ENCODE data around the gene BBS2.

Gene BBS2

DNA sequence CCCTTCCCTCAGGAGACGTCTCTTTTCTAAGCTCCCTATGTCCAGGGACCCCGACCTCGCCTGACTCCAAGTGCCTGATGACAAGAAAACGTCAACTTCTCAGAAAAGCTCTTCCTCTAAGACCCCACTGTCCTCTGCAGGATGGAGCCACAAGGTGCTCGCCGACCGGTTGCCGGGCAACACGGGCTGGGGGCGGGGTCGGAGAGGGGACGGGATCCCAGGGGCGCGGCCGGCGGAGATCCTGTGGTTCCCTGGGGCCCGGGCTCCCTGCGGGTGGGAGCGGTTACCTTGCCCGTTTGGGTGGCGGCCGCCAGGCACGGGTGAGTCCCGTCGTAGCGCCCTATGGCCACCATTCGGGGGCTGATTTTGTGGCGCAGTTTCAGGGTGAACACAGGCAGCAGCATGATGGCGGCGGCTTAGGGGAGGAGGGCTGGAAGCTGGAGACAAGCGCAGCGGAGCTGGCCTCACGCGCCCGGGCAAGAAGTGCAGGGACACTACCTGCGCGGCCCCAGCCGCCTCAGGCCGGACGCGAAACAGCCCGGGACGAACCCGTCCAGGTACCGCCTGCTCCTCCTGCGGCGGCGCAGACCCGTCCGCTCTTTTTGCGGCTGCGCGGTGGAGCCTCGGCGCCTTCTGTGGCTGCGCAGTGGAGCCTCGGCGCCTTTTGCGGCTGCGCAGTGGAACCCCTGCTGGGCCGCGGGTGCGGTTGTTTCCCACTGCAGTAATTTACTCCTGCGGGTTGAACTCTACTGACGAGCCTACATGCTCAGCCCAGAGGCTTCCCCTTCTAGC, at the start of gene BBS2:
Gene BBS2, minus strand, starts transcription at position 566 of the 792 bp plus-strand sequence. Its CDS starts 162 bp downstream, at position 404.
- DNase-seq = peak; percentile 91

GRCh38 chr16:56564793-56565477, 45.1 kb upstream of the BBS2 start, which contains the start of gene MT4:
Gene MT4, plus strand, starts transcription at chr16:56565073. Its CDS starts 56 bp downstream, at chr16:56565129.
- DNase-seq = no peak

DNA sequence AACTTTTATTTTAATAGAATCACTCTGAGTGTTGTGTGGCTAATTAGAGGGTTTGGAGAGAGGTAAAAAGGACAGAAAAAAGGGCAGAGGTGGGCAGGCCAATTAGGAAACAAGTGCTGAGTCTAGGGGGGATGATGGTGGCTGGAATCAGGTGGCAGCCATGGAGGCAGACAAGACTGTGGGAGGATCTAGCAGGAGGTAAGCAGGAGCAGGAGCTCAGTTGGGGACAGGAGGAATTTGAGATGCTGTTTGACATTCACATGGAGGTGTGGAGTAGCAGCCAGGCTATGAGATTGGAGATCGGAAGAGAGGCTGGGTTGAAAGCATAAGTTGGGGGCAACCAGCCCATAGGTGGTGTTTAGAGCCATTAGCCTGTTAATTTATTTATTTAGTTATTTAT, 41.3 kb upstream of the BBS2 start:
- no peak for DNase-seq

GRCh38 chr16:56560447-56560846, 40.6 kb upstream of the BBS2 start:
- DNase-seq = no peak

DNA sequence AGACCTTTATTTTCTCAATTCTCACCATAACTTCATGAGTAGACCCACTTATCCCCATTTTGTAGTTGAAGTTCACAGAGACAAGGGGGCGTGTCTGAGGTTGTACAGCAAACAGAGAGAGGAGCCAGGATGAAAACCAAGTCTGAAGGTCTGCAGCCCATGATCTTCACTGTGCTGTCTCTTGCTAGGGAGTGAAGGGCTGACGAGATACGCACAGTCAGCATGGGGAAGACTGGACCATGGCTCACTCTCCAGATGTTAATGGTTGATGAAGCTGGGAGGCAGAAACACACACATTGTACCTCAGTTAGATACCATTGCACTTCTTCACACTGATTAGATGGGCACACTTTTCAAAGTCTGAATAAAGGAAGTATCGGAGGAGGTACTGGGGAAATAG, 39.3 kb upstream of the BBS2 start:
- no peak for DNase-seq

DNA sequence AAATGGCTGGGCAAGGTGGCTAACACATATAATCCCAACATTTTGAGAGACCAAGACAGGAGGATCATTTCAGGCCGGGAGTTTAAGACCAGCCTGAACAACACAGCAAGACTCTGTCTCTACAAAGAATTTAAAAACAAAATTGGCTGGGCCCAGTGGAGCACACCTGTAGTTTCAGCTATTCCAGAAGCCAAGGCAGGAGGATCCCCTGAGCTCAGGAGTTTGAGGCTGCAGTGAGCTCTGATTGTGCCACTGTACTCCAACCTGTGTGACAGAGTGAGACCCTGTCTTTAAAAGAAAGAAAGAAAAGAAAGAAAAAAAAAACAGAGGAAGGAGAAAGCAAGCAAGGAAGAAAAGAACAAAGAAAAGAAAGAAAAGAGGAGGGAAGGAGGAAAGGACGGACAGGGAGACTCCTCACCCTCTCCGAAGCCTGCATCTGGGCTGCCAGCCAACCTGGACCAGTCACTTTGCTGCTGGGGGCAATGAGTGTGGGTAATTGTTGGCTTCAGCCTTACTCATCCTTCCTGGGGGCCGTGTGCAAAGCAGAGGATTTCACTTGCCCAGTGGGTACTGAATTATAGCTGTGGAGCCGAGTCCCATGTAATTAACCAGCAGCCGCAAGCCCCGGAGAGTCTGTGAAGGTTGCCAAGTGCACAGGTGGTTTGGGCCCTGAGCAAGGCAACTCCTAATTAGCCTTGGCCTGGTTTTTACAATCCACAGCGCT, 38.4 kb upstream of the BBS2 start:
- DNase-seq = no peak

GRCh38 chr16:56554441-56554840, 34.6 kb upstream of the BBS2 start:
- no peak for DNase-seq

DNA sequence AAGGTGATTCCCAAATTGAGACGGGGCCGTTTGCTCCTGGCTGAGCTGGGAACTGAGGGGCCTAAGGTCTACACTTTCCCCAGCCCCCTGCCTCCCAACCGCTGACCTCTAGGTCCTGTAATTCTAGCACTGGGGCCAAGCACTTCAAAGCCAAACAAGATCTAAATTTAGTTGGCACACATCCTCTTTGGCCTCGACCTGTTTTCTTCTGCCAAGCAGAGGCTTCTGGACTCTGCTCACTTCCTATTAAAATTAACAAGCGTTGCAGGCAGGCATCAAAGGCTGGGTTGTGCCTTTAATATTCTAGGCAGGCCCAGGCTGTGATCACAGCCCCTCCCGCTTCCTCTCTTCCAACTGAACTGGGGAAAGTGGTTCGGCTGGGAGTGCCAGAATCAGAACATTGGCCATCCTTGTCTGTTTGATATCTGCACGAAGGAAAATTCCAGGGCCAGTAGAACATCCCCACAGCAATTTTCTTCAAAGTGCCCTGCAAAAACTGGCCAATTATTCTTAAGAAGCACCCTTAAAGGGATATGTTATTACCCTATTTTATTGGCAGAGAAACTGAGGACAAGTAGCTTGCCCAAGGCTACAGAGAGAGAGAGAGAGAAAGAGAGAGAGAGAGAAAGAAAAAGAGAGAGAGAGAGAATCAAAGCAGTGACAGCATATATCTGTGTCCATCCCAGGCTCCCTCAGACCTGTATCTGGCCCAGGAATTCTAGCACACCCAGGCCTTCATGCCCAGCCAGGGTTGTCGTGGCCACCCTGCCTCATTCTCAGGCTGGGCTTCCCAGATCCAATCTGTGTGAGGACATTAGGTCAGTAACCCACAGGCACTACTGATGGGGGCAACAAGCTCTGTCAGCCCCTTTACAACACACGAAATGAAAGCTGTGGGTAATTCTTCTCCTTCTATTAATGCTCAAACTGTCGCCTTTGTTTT, 32.2 kb upstream of the BBS2 start:
- DNase-seq = no peak

DNA sequence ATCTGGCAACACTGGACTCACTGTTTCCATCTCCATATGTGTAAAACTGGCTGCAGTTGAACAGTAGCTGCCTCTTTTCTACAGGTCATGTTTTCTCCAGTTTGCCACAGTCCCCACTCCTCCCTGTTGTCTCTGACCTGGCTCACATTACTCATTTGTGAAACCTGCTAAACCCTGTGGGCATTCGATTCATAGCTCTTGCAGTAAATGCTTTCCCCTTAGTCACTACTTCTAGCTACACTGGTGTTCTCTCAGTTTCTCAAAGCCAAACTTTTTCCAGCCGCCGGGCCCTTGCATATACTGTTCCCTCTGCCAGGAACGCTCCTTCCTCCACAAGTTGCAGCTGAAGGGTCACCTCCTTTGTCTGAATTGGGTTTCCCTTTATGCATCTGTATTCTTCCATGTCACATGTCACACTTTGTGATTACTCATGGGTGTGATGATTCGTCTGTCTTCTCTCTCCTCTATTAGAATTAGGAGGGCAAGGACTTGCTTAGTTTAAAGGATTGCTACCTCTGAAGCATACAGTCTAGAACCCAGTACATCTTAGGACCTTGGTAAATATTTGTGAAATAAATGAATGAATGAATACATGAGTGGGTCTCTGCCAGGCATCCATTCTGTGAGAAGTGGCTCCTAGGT, 30.0 kb upstream of the BBS2 start:
- no peak for DNase-seq

GRCh38 chr16:56549161-56549560, 29.3 kb upstream of the BBS2 start:
- no peak for DNase-seq

GRCh38 chr16:56547949-56548567, 28.2 kb upstream of the BBS2 start:
- DNase-seq = no peak

- DNase-seq = peak; percentile 1
Observed at GRCh38 chr16:56547120-56547948, 27.5 kb upstream of the BBS2 start.

DNA sequence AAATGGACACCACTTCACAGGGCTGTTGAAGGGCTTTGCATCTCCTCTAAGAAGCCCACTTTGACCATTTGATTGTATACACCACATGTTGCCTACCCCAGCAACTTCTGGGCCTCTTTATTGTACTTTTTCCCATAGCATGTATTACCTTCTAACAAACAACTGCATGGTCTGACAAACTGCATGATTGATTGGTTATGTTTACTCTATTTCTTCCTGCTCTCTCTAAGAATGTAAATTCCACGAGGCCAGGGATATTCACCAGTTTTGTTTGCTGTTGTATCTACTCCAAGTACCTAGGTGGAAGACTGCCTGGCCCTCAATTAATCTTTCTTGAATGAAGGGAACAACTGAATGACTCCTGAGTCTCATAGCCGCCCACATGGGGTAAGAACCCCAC, 22.2 kb upstream of the BBS2 start:
- no peak for DNase-seq

- DNase-seq = no peak
Observed at GRCh38 chr16:56539656-56540055, 19.8 kb upstream of the BBS2 start.

DNA sequence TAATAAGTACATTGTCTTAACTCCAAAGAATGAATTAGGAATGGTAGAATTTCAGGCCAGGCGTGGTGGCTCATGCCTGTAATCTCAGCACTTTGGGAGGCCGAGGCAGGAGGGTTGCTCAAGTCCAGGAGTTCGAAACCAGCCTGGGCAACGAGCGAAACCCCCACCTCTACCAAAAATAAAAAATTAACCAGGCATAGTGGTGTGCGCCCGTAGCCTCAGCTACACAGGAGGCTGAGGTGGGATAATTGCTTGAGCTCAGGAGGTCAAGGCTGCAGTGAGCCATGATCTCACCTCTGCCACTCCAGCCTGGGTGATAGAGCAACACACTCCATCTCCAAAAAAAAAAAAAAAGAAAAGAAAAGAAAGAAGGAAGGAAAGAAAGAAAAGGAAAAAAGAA, 18.5 kb upstream of the BBS2 start:
- DNase-seq = no peak

- no peak for DNase-seq
Observed at GRCh38 chr16:56534847-56535383, 15.1 kb upstream of the BBS2 start.

GRCh38 chr16:56532714-56533113, 12.9 kb upstream of the BBS2 start:
- no peak for DNase-seq

DNA sequence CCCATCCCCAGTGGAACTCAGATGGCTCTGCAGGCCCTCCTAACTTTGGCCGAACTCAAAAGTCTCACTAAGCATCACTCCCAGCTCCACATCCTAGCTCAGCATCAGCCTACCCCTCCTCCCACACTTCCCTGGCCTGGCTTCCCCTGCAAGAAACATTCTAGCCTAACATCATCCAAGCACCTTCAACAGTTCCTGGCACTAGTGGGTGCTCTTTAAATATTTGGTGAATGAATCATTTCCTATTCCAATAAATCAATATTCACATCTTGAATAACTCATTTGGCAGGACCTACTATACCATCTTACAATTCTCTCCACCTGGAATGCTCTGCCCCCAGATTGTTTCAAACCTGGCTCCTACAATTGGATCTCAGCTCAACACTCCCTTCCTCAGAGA, 11.0 kb upstream of the BBS2 start:
- DNase-seq = no peak

DNA sequence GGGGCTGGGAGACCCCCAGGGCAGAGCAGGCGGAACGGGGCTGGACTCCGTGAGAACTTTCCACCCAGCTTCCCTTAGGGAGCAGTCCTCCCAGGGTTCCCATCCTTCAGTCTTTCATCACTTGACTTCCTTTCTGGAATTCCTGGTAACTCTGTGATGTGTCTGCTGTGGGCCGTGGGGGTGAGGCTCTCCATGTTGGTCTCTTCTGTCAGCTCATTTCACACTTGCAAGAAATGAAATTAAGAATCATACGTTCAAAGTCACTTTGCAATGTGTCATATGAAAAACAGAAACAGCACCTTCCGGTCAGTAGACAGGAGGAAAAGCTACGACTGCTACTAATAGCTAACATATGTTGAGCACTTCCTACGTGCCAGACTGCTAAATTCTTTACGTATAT, 5.4 kb upstream of the BBS2 start:
- no peak for DNase-seq

GRCh38 chr16:56520251-56520577, 390 bp upstream of the BBS2 start:
- DNase-seq = no peak

DNA sequence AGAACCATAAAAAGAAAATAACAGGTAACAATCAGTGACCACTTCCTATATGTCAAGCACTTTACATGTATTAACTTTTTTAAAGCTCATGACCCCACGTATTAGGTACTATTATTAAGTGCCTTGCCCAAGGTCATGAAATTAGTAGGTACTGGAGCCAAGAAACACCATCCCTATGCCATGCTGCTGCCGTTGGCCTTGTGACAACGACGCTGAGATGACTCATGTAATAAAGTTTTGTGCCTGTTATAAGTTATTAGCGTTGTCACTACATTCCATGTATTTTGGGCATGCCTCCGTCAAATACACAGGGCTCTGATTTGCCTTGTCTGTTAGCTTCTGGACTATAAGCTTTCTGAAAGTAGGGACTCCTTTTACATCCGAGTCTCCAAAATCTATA, 1.4 kb downstream of the BBS2 start:
- no peak for DNase-seq

All from CD4-positive, alpha-beta T cell treated with Interleukin-10 for 1 hour (primary cell).